Suprapubic skin (tissue), 3 donors: Measurements from ENCODE around the gene MEF2A.
"Not testable (repeated sequence)": the region's sequence is repeated elsewhere in the genome, so short reads cannot be mapped to it uniquely, and the experiment has no call there.

Experiments
- CTCF ChIP-seq, 2 donors: fragments of 200-600 bp in 1 of 2; fragments of 450-650 bp in 1 of 2; sonication (generic) in 1 of 2; IDR thresholded peaks; one replicate each; pipeline ENCODE4 v1.5.1; 2016 to 2019; ENCODE audit warnings: antibody characterized with exemption in 2 of 2, mild to moderate bottlenecking in 1 of 2, moderate library complexity in 1 of 2
- EP300 ChIP-seq: sonication (generic); formaldehyde crosslinking; IDR thresholded peaks from one replicate; pipeline ENCODE4 v1.6.1; 2017; ENCODE audit warnings: antibody characterized with exemption
- POLR2A ChIP-seq, 2 donors: fragments of 450-650 bp; IDR thresholded peaks; one replicate each; pipeline ENCODE4 v1.6.1; 2017; ENCODE audit warnings: antibody characterized with exemption in 2 of 2, mild to moderate bottlenecking in 2 of 2, moderate library complexity in 2 of 2

- not testable (repeated sequence) for TF ChIP-seq CTCF (IDR thresholded peaks at IDR 0.05); POLR2A (IDR thresholded peaks at IDR 0.05); EP300
These were observed 46.4 kb upstream of the MEF2A start for GRCh38 chr15:99519366-99519765.
